GM18502 (cell line): Measurements from ENCODE around the gene RRP1B.
"Not testable (repeated sequence)": the region's sequence is repeated elsewhere in the genome, so short reads cannot be mapped to it uniquely, and the experiment has no call there.

Experiments
- ATAC-seq: cut with Tn5 transposase; IDR thresholded peaks from one replicate; pipeline ENCODE4 v1.9.1; 2021; ENCODE audit warnings: mild to moderate bottlenecking; ENCODE audit not compliant: unreplicated experiment, poor library complexity

The RRP1B gene

GRCh38 chr21:43639470-43640353 lies 19.6 kb upstream of the RRP1B start:
- no peak for ATAC-seq

- ATAC-seq, result no peak
These were observed 19.0 kb upstream of the RRP1B start for GRCh38 chr21:43640400-43640799.

- no peak for ATAC-seq
These were observed 16.2 kb upstream of the RRP1B start for GRCh38 chr21:43643193-43643592.

- ATAC-seq, result no peak
These were observed 15.3 kb upstream of the RRP1B start for GRCh38 chr21:43644071-43644470.

GRCh38 chr21:43644609-43645008 lies 14.8 kb upstream of the RRP1B start:
- ATAC-seq, result no peak

GRCh38 chr21:43645136-43645891 lies 14.0 kb upstream of the RRP1B start:
- ATAC-seq, result no peak

GRCh38 chr21:43645976-43646375 lies 13.4 kb upstream of the RRP1B start:
- no peak for ATAC-seq

GRCh38 chr21:43646550-43647260 lies 12.7 kb upstream of the RRP1B start:
- no peak for ATAC-seq

GRCh38 chr21:43648171-43648570 lies 11.2 kb upstream of the RRP1B start:
- no peak for ATAC-seq

GRCh38 chr21:43651926-43652325 lies 7.4 kb upstream of the RRP1B start:
- ATAC-seq, result not testable (repeated sequence)

GRCh38 chr21:43652616-43653015 lies 6.7 kb upstream of the RRP1B start:
- no peak for ATAC-seq

- no peak for ATAC-seq
These were observed 5.7 kb upstream of the RRP1B start for GRCh38 chr21:43653626-43654025.

GRCh38 chr21:43654806-43655489 lies 4.4 kb upstream of the RRP1B start:
- ATAC-seq, result no peak

GRCh38 chr21:43657355-43658087 lies 1.8 kb upstream of the RRP1B start:
- ATAC-seq, result no peak

- no peak for ATAC-seq
These were observed 1.1 kb upstream of the RRP1B start for GRCh38 chr21:43658088-43658741.

- no peak for ATAC-seq
These were observed 608 bp upstream of the RRP1B start for GRCh38 chr21:43658769-43659135.

GRCh38 chr21:43662286-43662685 lies 2.9 kb downstream of the RRP1B start:
- ATAC-seq, result no peak

GRCh38 chr21:43663033-43663432 lies 3.7 kb downstream of the RRP1B start:
- ATAC-seq, result no peak

- ATAC-seq, result no peak
These were observed 5.0 kb downstream of the RRP1B start for GRCh38 chr21:43664358-43664757.
